Measurements from ENCODE around the gene RPP30.

RPP30 gene

GRCh38 chr10:90921906-90922305 lies 50.1 kb downstream of the RPP30 start:
- DNase-seq (ENCODE audit: insufficient read length, low spot score) (no peak), FAIRE-seq (no peak)
- TF ChIP-seq POLR2A (IDR thresholded peaks at IDR 0.05; ENCODE audit: low read depth, low read length): no peak
- no peak for TF ChIP-seq TAF1 (IDR thresholded peaks at IDR 0.05; ENCODE audit: low read depth, low read length)
- TF ChIP-seq SPI1 (IDR thresholded peaks at IDR 0.05; ENCODE audit: low read depth, low read length): no peak
- TF ChIP-seq POU2F2 (IDR thresholded peaks at IDR 0.05; ENCODE audit: low read depth, low read length): no peak
- no peak for TF ChIP-seq PAX5 (IDR thresholded peaks at IDR 0.05; ENCODE audit: insufficient read depth, low read length, severe bottlenecking)
- no peak for TF ChIP-seq POLR2AphosphoS5 (IDR thresholded peaks at IDR 0.05; ENCODE audit: low read depth, low read length)

- FAIRE-seq (no peak), DNase-seq (ENCODE audit: insufficient read length, low spot score) (no peak)
- TF ChIP-seq POLR2A (IDR thresholded peaks at IDR 0.05; ENCODE audit: low read depth, low read length): no peak
- TF ChIP-seq POU2F2 (IDR thresholded peaks at IDR 0.05; ENCODE audit: low read depth, low read length): no peak
- no peak for TF ChIP-seq SPI1 (IDR thresholded peaks at IDR 0.05; ENCODE audit: low read depth, low read length)
- no peak for TF ChIP-seq POLR2AphosphoS5 (IDR thresholded peaks at IDR 0.05; ENCODE audit: low read depth, low read length)
- no peak for TF ChIP-seq PAX5 (IDR thresholded peaks at IDR 0.05; ENCODE audit: insufficient read depth, low read length, severe bottlenecking)
- TF ChIP-seq TAF1 (IDR thresholded peaks at IDR 0.05; ENCODE audit: low read depth, low read length): no peak
Observed at GRCh38 chr10:90923111-90923731, 51.4 kb downstream of the RPP30 start.

- TF ChIP-seq POLR2AphosphoS5 (IDR thresholded peaks at IDR 0.05; ENCODE audit: low read depth, low read length) (no peak), POLR2A (IDR thresholded peaks at IDR 0.05; ENCODE audit: low read depth, low read length) (no peak), POU2F2 (IDR thresholded peaks at IDR 0.05; ENCODE audit: low read depth, low read length) (no peak), SPI1 (IDR thresholded peaks at IDR 0.05; ENCODE audit: low read depth, low read length) (no peak), TAF1 (IDR thresholded peaks at IDR 0.05; ENCODE audit: low read depth, low read length) (no peak), PAX5 (IDR thresholded peaks at IDR 0.05; ENCODE audit: insufficient read depth, low read length, severe bottlenecking) (no peak)
- FAIRE-seq (no peak), DNase-seq (ENCODE audit: insufficient read length, low spot score) (no peak)
Observed at GRCh38 chr10:90924552-90924951, 52.8 kb downstream of the RPP30 start.

- DNase-seq (ENCODE audit: insufficient read length, low spot score): no peak
- FAIRE-seq: no peak
- TF ChIP-seq PAX5 (IDR thresholded peaks at IDR 0.05; ENCODE audit: insufficient read depth, low read length, severe bottlenecking) (no peak), POLR2A (IDR thresholded peaks at IDR 0.05; ENCODE audit: low read depth, low read length) (no peak), POLR2AphosphoS5 (IDR thresholded peaks at IDR 0.05; ENCODE audit: low read depth, low read length) (no peak), SPI1 (IDR thresholded peaks at IDR 0.05; ENCODE audit: low read depth, low read length) (no peak), TAF1 (IDR thresholded peaks at IDR 0.05; ENCODE audit: low read depth, low read length) (no peak), POU2F2 (IDR thresholded peaks at IDR 0.05; ENCODE audit: low read depth, low read length) (no peak)
Observed at GRCh38 chr10:90925079-90926029, 53.6 kb downstream of the RPP30 start.

- TF ChIP-seq POLR2A (IDR thresholded peaks at IDR 0.05; ENCODE audit: low read depth, low read length): no peak
- no peak for TF ChIP-seq PAX5 (IDR thresholded peaks at IDR 0.05; ENCODE audit: insufficient read depth, low read length, severe bottlenecking)
- TF ChIP-seq TAF1 (IDR thresholded peaks at IDR 0.05; ENCODE audit: low read depth, low read length): no peak
- no peak for TF ChIP-seq POLR2AphosphoS5 (IDR thresholded peaks at IDR 0.05; ENCODE audit: low read depth, low read length)
- no peak for TF ChIP-seq POU2F2 (IDR thresholded peaks at IDR 0.05; ENCODE audit: low read depth, low read length)
- no peak for TF ChIP-seq SPI1 (IDR thresholded peaks at IDR 0.05; ENCODE audit: low read depth, low read length)
- FAIRE-seq (no peak), DNase-seq (ENCODE audit: insufficient read length, low spot score) (no peak)
Observed at GRCh38 chr10:90927293-90927692, 55.5 kb downstream of the RPP30 start.

- DNase-seq (ENCODE audit: insufficient read length, low spot score) (no peak), FAIRE-seq (no peak)
- TF ChIP-seq POLR2AphosphoS5 (IDR thresholded peaks at IDR 0.05; ENCODE audit: low read depth, low read length) (no peak), POLR2A (IDR thresholded peaks at IDR 0.05; ENCODE audit: low read depth, low read length) (no peak), POU2F2 (IDR thresholded peaks at IDR 0.05; ENCODE audit: low read depth, low read length) (no peak), PAX5 (IDR thresholded peaks at IDR 0.05; ENCODE audit: insufficient read depth, low read length, severe bottlenecking) (no peak), TAF1 (IDR thresholded peaks at IDR 0.05; ENCODE audit: low read depth, low read length) (no peak), SPI1 (IDR thresholded peaks at IDR 0.05; ENCODE audit: low read depth, low read length) (no peak)
Observed at GRCh38 chr10:90929179-90929578, 57.4 kb downstream of the RPP30 start.

- DNase-seq (ENCODE audit: insufficient read length, low spot score): no peak
- FAIRE-seq: no peak
- TF ChIP-seq SPI1 (IDR thresholded peaks at IDR 0.05; ENCODE audit: low read depth, low read length): no peak
- no peak for TF ChIP-seq TAF1 (IDR thresholded peaks at IDR 0.05; ENCODE audit: low read depth, low read length)
- TF ChIP-seq POLR2A (IDR thresholded peaks at IDR 0.05; ENCODE audit: low read depth, low read length): no peak
- TF ChIP-seq PAX5 (IDR thresholded peaks at IDR 0.05; ENCODE audit: insufficient read depth, low read length, severe bottlenecking): no peak
- no peak for TF ChIP-seq POU2F2 (IDR thresholded peaks at IDR 0.05; ENCODE audit: low read depth, low read length)
- TF ChIP-seq POLR2AphosphoS5 (IDR thresholded peaks at IDR 0.05; ENCODE audit: low read depth, low read length): no peak
Observed at GRCh38 chr10:90930070-90930837, 58.5 kb downstream of the RPP30 start.

- FAIRE-seq (no peak), DNase-seq (ENCODE audit: insufficient read length, low spot score) (no peak)
- no peak for TF ChIP-seq SPI1 (IDR thresholded peaks at IDR 0.05; ENCODE audit: low read depth, low read length)
- TF ChIP-seq TAF1 (IDR thresholded peaks at IDR 0.05; ENCODE audit: low read depth, low read length): no peak
- no peak for TF ChIP-seq POLR2AphosphoS5 (IDR thresholded peaks at IDR 0.05; ENCODE audit: low read depth, low read length)
Observed at GRCh38 chr10:90930971-90931871, 59.4 kb downstream of the RPP30 start.
